Natural killer cell (primary cell): ENCODE results near the gene ANKRD60. TPM values are rescaled to one million over a fixed set of nuclear protein-coding genes. Genes with fewer than 3 reads are reported as not detected.

Experiments
- ATAC-seq, 3 donors: fragments of 150-1000 bp in 2 of 3; fragments of 200-7000 bp in 1 of 3; cut with Tn5 transposase; 1 replicate in 1 of 3; 2 replicates in 2 of 3; pipeline ENCODE4 v1.10.0; 2021; ENCODE audit warnings: mild to moderate bottlenecking in 2 of 3, moderate library complexity in 2 of 3
- DNase-seq, 2 donors: peaks; one replicate each; pipeline versions ENCODE4 v3.0.0 to v3.0.0-alpha.2; 2013 to 2021; ENCODE audit warnings: mixed read lengths in 1 of 2
- H3K27ac ChIP-seq: one replicate; pipeline ENCODE4 v1.5.1; 2013; ENCODE audit warnings: mild to moderate bottlenecking, low read length
- H3K27me3 ChIP-seq: one replicate; pipeline ENCODE4 v1.6.1; 2013; ENCODE audit warnings: low read length; ENCODE audit not compliant: control insufficient read depth, insufficient read depth
- H3K36me3 ChIP-seq: one replicate; pipeline ENCODE4 v1.6.1; 2013; ENCODE audit warnings: low read length; ENCODE audit not compliant: control insufficient read depth, insufficient read depth
- H3K4me1 ChIP-seq: one replicate; pipeline ENCODE4 v1.6.1; 2013; ENCODE audit warnings: low read length; ENCODE audit not compliant: control insufficient read depth, insufficient read depth
- H3K4me3 ChIP-seq: one replicate; pipeline ENCODE4 v1.5.1; 2013; ENCODE audit warnings: low read length
- H3K9me3 ChIP-seq: one replicate; pipeline ENCODE4 v1.6.1; 2013; ENCODE audit warnings: low read length; ENCODE audit not compliant: control insufficient read depth, insufficient read depth
- H3K27ac Mint-ChIP-seq, 2 donors: one replicate each; pipeline ENCODE4 v1.8.0; 2022; ENCODE audit warnings: mild to moderate bottlenecking in 2 of 2, mixed read lengths in 2 of 2, moderate library complexity in 1 of 2
- H3K27me3 Mint-ChIP-seq, 2 donors: one replicate each; pipeline ENCODE4 v1.8.0; 2022; ENCODE audit warnings: low read depth in 2 of 2, mixed read lengths in 2 of 2
- H3K36me3 Mint-ChIP-seq: one replicate; pipeline ENCODE4 v1.8.0; 2022; ENCODE audit warnings: mixed read lengths
- H3K4me1 Mint-ChIP-seq, 2 donors: one replicate each; pipeline ENCODE4 v1.8.0; 2022; ENCODE audit warnings: mixed read lengths in 2 of 2
- H3K4me3 Mint-ChIP-seq: one replicate; pipeline ENCODE4 v1.8.0; 2022; ENCODE audit warnings: mild to moderate bottlenecking, moderate library complexity, mixed read lengths
- H3K9me3 Mint-ChIP-seq, 2 donors: one replicate each; pipeline ENCODE4 v1.8.0; 2022; ENCODE audit warnings: mixed read lengths in 2 of 2
- CTCF ChIP-seq: fragments of 200-600 bp; IDR thresholded peaks from one replicate; pipeline ENCODE4 v1.8.0; 2022; ENCODE audit warnings: antibody characterized with exemption
- WGBS: methylation state at CpG from one replicate; pipeline ENCODE4 v1.1.7; 2013; ENCODE audit warnings: missing lambda C conversion rate; ENCODE audit not compliant: insufficient coverage; 5-methylcytosine and 5-hydroxymethylcytosine counted together
- intact Hi-C: fragments of 100-400 bp; cut with micrococcal nuclease; formaldehyde crosslinking; loops from one replicate; pipeline ENCODE4 v1.14.2; 2022
- total RNA-seq, 4 donors: library from RNA; stranded (reverse); fragments of 120-200 nt in 1 of 4; gene quantifications; one replicate each; pipeline versions ENCODE4 v1.2.3 to v1.2.4, GENCODE V29; 2013 to 2022

ANKRD60 gene
- total RNA-seq, 3 donors from 2014 or later (not counting 1 experiment from before 2014, with no cell fraction given): not detected

- WGBS: 94% methylated on average over 4 of the region's 4 CpGs
- Histone ChIP-seq H3K9me3 (no peaks in the 10 kb centered on the region), H3K27me3 (no peaks in the 10 kb centered on the region), H3K36me3 (no peaks in the 10 kb centered on the region), H3K27ac (no peak overlapping the region), H3K4me3 (no peak overlapping the region), H3K4me1 (peaks cover 3% of the 10 kb centered on the region)
- no peak for DNase-seq
- Mint-ChIP-seq H3K4me1 (peaks cover 3 to 7% of the 10 kb centered on the region in 2 donors), H3K9me3 (no peaks in the 10 kb centered on the region), H3K4me3 (no peak overlapping the region), H3K27ac (no peak overlapping the region), H3K36me3 (no peaks in the 10 kb centered on the region), H3K27me3 (peaks cover 3 to 11% of the 10 kb centered on the region in 2 donors)
- no peak for TF ChIP-seq CTCF
- no peak for ATAC-seq
- intact Hi-C loops: no loop called here
These were observed 59.0 kb downstream of the ANKRD60 start for GRCh38 chr20:58169450-58169849.

- Mint-ChIP-seq H3K4me1 (peaks cover 0 to 1% of the 10 kb centered on the region in 2 donors), H3K9me3 (no peaks in the 10 kb centered on the region), H3K27ac (no peak overlapping the region), H3K36me3 (no peaks in the 10 kb centered on the region), H3K27me3 (peaks cover 6 to 13% of the 10 kb centered on the region in 2 donors), H3K4me3 (no peak overlapping the region)
- H3K4me3 ChIP-seq: no peak overlapping the region
- no peaks in the 10 kb centered on the region for H3K27me3 ChIP-seq
- no peaks in the 10 kb centered on the region for H3K36me3 ChIP-seq
- WGBS: 40% methylated on average over 4 of the region's 4 CpGs
- TF ChIP-seq CTCF: no peak
- ATAC-seq: no peak
- intact Hi-C loops: no loop called here
- DNase-seq: no peak
- H3K4me1 ChIP-seq: no peaks in the 10 kb centered on the region
- H3K9me3 ChIP-seq: no peaks in the 10 kb centered on the region
- H3K27ac ChIP-seq: no peak overlapping the region
These were observed 59.6 kb downstream of the ANKRD60 start for GRCh38 chr20:58168843-58169242.

GRCh38 chr20:58167759-58168158 is 60.7 kb downstream of the ANKRD60 start:
- no peaks in the 10 kb centered on the region for H3K27me3 ChIP-seq
- intact Hi-C loops: no loop called here
- H3K27ac ChIP-seq: no peak overlapping the region
- Mint-ChIP-seq H3K27me3 (peaks cover 8 to 17% of the 10 kb centered on the region in 2 donors), H3K36me3 (no peaks in the 10 kb centered on the region), H3K9me3 (no peaks in the 10 kb centered on the region), H3K4me1 (no peaks in the 10 kb centered on the region), H3K4me3 (no peak overlapping the region), H3K27ac (no peak overlapping the region)
- H3K36me3 ChIP-seq: no peaks in the 10 kb centered on the region
- ATAC-seq: no peak
- H3K4me3 ChIP-seq: no peak overlapping the region
- no peak for DNase-seq
- no peak for TF ChIP-seq CTCF
- no peaks in the 10 kb centered on the region for H3K4me1 ChIP-seq
- 90% methylated on average over 7 of the region's 7 CpGs for WGBS
- H3K9me3 ChIP-seq: no peaks in the 10 kb centered on the region

Other genes starting within 250 kb of the ANKRD60 start
- gene RAB22A, start 81.1 kb upstream of the ANKRD60 start, total RNA-seq: 10 to 100 TPM; 19.6 to 29.8 (median 28.6) TPM
- gene VAPB, start 160.6 kb upstream of the ANKRD60 start, total RNA-seq: 10 to 100 TPM; 20.3 to 23.1 (median 21.3) TPM